GM18511 (cell line): Measurements from ENCODE around the gene INAFM2.

Experiments
- ATAC-seq: cut with Tn5 transposase; IDR thresholded peaks from one replicate; pipeline ENCODE4 v1.9.1; 2021; ENCODE audit warnings: mild to moderate bottlenecking, moderate library complexity; ENCODE audit not compliant: unreplicated experiment

Gene INAFM2

GRCh38 chr15:40305281-40305680 is 18.2 kb upstream of the INAFM2 start:
- no peak for ATAC-seq

GRCh38 chr15:40306371-40306770 is 17.1 kb upstream of the INAFM2 start:
- no peak for ATAC-seq

DNA sequence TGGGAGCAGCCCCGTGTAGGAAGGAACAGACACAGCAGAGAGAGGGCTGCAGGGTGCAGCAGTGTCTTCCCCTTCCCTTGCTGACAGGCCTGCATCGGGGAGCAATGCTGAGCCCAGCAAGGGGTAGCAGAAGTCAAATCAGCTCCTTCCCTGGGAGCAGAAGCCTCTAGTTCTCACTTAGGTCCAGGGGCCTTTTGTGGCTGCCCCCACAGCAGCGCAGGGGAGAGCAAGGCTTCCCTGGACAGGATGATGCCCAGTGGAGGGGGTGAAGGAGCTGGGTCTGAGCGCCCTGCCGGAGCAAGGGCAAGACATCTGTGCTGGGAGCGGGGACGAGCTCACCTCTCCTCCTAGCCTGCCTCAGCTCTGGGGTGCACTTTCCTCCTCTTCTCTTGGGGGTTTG is 16.6 kb upstream of the INAFM2 start:
- no peak for ATAC-seq

GRCh38 chr15:40307421-40308211 is 15.9 kb upstream of the INAFM2 start, which contains the start of gene PLCB2:
PLCB2 (minus strand) TSS chr15:40307935; CDS start chr15:40307672, 263 bp downstream.
- peak; percentile 77 for ATAC-seq

DNA sequence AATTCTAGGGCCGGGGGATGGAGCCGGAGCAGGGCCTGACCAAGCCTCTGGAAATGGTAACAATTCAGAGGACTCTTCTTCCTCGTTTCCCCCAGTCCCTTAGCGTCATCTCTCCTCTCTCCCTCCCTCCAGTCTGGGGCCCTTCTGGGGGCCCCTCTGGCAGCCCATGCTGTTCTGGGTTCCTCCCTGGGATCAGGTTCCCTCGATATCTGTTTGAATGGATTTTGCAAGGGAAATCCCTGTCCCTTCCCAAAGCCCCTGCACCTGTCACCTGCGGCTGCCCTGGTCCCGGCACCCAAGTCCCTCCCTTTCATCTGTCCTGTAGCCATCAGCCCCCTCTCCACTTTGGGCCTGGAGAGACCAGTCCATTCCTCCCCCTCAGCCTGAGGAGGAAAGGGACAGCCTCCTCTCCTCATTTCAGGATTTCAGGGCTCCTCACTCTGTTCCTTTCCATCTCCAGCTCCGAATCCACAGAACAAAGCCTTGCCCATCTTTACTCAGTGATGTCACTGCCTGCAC is 14.1 kb upstream of the INAFM2 start:
- ATAC-seq, result no peak

DNA sequence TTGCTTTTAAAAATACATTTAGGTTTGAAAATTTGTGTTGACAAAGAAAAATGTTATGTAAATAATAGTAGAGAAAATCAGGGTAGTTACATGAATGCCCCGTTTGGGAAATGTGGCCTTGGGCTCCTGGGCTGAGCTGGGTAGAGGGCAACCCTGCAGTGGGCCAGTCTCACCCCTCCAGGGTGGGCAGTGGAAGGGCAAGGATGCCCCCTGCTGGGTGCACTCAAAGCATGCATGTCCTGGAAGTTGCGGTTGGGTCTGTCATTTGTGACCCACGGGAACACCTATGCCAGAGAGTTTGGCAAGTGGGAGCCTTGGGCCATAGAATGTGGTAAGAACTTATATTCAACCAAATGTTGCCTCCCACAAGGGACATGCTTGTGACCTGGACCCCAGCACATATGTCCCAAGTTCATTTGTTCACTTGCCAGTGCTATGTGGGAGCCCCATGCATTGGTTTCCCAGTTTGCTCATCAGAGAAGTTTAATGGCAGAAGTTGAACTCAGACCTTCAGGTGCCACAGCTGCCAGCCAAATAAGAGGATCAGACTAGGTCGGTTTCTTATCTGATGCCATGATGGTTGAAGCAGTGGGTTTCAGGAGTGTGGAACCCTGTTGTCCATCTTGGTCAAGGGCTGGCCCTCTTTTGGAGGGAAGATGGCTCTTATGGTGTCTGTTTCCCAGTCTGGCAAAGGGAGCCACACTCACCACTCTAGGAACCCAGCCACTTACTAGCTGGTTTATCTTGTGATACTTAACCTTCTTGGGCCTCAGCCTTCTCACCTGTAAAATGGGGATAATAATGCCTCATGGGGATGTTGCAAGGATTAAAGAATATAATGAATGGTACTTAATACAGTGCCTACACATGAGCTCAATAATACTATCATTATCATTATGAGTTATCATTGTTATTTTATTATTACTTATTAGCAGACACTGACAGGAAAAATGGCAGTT is 13.2 kb upstream of the INAFM2 start:
- no peak for ATAC-seq

DNA sequence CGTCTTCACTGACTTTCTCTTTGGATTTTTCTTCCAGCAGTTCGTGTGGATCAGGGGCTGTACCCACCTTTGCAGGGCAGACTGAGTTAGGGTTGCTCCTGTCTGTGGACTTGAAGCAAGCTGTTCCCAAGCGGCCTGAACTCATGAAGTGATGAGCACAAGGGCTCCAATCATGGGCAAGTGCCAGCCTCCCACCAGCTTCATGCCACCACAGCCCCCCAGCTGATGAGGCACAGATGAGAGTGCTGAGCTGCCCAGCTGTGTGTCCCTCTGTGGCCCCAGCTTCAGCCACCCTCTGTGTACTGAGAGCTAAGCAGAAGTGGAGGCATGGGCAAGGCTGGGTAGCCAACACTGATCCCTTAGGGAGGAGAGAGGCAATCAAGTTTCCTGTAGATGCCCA is 12.5 kb upstream of the INAFM2 start:
- no peak for ATAC-seq

DNA sequence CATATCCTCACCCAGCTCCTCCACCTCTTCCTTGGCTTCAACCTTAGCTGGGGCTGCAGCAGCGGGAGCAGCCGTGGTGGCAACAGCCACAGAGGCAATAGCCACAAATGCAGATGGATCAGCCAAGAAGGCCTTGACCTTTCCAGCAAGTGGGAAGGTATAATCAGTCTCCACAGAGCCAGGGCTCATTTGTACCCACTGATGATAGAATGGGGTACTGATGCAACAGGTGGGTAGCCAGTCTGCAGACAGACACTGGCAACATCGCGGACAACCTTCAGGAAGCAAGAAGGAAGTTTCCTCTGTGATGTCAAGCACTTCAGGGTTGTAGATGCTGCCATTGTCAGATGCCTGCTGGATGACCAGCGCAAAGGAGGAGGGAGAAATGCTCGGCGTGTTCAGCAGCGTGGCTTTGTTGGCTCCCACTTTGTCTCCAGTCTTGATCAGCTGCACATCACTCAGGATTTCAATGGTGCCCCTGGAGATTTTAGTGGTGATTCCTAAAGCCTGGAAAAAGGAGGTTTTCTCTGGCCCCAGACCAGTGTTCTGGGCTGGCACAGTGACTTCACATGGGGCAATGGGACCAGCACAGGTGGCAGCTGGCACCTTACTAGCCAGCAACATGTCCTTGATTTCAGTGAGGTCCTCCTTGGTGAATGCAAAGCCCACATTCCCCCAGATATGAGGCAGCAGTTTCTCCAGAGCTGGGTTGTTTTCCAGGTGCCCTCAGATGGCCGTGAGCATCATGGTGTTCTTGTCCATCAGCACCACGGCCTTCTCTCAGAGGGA is 10.9 kb upstream of the INAFM2 start:
- no peak for ATAC-seq

DNA sequence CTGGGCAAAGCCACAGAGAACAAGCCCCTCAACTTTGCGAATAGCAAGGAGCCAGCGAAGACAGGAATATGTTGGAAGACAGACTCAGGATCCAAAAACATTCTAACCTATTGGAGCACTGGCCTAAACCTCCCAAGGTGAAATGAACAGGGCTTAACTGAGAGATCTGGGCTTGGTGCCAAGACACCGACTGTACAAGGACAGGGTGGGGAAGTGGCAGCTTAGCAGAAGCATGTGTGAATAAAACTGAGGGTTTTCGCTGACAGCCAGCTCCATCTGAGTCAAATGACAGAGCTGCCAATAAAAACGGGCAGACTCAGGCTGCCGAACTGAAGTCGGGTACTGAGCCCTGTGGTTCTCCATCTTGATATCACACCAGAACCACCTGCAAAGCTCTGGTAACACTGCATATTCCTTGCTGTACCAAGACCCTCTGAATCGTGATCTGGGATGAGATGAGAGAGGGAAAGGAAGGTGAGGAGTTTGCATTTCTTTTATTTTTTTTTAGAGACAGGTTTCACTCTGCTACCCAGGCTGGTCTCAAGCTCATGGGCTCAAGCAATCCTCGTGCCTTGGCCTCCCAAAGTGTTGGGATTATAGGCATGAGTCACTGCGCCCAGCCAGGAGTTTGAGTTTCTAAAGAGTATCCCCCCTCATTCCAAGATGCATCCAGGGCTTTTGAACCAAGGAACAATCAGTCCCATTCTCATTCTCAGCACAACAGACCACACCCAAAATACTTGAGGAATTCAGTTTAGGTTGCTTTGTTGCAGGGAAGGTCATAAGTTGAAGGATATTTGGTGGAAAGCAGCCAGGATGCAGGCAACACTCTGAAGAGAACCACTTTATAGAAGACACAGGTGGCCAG is 9.7 kb upstream of the INAFM2 start:
- ATAC-seq, result no peak

DNA sequence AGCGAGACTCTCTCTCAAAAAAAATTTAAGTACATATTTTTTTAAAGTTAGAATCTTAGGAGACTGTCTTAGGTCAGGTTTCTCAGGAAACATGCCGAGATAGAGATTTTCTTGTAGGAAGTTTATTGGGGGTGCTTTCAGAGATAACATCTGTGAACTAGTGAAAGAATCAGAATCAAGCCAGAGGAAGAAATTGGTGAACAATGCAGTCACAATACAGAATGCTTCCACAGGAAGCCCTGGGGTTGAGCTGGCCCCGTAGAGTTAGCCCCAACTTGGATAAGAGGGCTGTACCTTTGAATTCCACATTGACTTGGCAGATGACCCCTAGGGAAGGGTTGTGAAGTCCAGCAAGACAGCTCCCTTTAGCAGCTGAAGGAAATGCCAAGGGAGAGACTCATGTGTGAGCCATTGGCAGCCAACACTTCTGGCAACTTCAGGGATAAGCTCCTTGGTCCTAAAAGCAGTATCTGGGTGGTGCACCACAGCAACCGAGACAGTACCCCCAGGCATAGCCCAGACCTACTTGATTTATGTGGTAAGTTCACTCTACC is 8.7 kb upstream of the INAFM2 start:
- no peak for ATAC-seq

DNA sequence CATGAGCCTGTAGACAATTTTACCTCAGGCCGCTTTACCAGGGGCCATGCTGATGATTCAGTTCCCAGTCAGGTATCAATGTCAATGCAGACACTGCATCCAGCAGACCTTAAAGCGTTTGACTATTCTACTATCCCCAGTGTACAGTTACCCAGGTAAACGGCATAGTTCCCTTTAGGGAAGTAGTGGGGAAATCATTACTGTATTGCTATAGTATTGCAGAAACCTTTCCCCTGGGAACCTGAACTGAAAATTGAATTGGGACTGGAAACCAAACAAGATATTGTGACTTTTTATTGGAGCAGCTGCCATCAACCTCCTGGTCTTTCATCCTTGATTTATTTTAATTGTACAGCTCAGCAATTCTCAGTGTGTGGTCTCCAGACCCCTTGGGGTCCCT is 6.6 kb upstream of the INAFM2 start:
- no peak for ATAC-seq

- no peak for ATAC-seq
Measured at GRCh38 chr15:40317580-40317979, 5.9 kb upstream of the INAFM2 start.

GRCh38 chr15:40320409-40320808 is 3.1 kb upstream of the INAFM2 start:
- ATAC-seq, result no peak

DNA sequence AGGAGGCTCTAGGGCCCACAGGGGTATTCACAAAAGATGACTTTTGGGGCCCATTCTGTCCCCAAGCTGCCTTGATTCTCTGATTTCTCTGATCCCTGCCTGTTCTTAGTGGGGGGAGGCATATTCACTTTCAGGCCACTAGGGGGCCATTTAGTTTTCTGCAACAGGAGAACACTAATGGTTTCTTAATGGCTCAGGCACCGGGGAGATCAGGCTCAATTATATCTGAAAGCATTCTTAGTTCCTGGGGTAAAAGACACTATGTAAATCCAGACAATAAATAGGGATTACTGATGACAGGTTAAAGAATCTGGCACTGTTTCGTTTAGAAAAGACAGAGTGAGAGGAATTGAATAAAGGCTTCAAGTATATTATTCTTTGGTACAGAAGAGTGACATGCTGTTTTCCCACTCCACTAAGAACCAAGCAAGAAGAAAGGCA is 2.5 kb upstream of the INAFM2 start:
- ATAC-seq, result no peak

DNA sequence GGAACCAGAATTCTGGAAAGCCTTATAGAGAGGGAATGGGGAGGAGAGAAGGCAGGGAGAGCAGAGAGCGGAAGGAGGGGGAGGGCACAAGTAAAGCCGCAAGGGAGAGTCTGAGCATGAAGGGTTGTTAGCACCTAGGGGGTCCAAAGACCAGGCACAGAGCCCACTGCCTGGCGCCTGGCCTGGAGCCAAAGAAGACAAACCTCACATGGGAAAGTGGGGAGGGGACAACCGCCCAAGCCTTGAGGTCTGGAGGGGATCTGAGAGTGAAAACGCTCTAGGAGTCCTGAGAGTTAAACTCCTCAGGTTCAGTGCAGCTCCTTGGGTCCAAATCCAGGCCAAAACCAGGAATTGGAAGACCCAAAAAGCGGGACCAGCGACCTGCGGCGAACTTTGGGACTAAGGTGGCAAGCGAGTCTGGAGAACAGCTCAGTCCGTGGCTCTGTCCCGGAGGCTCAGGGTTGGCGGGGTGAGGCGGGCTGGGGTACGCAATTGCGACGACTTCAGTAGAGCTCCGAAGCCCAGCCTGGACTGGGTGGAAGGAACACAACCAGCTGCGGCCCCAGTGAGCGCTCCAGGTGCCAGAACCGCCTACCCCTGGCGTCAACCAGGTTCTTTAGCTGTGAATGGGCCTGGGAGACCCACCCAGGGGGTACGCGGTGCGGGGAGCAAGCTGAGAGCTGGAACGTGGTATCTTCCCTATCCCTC is 807 bp upstream of the INAFM2 start:
- no peak for ATAC-seq

- ATAC-seq, result peak; percentile 15
Measured at GRCh38 chr15:40323953-40324937, 753 bp downstream of the INAFM2 start.

DNA sequence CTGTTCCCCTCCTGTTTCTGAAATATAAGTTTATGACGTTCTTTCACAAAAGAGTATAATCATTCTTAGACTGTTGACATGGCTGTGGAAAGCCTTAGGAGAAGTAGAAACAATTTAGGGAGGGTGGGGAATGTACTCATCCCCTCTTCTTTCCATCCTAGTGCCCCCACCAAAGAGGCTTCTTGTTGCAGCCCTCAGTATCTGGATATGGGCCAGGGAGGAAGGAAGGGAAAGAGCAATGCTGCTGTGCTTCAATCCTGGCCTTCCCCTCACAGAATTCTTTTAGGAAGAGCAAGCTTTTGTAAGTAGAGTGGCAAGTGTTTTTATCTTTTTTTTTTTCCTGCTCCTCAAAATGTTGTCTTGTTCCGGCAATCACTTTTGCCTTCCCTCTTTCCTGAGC is 1.7 kb downstream of the INAFM2 start:
- no peak for ATAC-seq

GRCh38 chr15:40325700-40326099 is 2.2 kb downstream of the INAFM2 start:
- no peak for ATAC-seq
